ENCODE results near the gene NEK7.

GRCh38 chr1:198272492-198272891 lies 115.7 kb downstream of the NEK7 start:
- TF ChIP-seq CTCF (IDR thresholded peaks at IDR 0.05; ENCODE audit: low read length) (no peak), EZH2phosphoT487 (IDR thresholded peaks at IDR 0.05; ENCODE audit: low read length) (no peak)
